SK-N-MC (cell line): ENCODE measurements around the gene TMEM140.

Experiments
- EZH2 ChIP-seq: fragments of 200-600 bp; sonication (generic); IDR thresholded peaks from one replicate; pipeline ENCODE4 v1.6.1; 2017; ENCODE audit warnings: antibody characterized with exemption
- FOXP2 ChIP-seq: optimal IDR thresholded peaks from 2 replicates; pipeline ENCODE3; 2011; ENCODE audit warnings: mild to moderate bottlenecking, moderate library complexity; ENCODE audit not compliant: insufficient read depth; ENCODE audit errors: extremely low read length, control extremely low read depth
- POLR2AphosphoS5 ChIP-seq: IDR thresholded peaks from 2 replicates; pipeline ENCODE4 v1.6.1; 2012; ENCODE audit warnings: mild to moderate bottlenecking, low read depth, low read length, borderline replicate concordance

- no peak for TF ChIP-seq POLR2AphosphoS5
- TF ChIP-seq EZH2: no peak
- no peak for TF ChIP-seq FOXP2
Observed at GRCh38 chr7:135189221-135189662, 41.4 kb downstream of the TMEM140 start.
